H1 (cell line): ENCODE results near the gene APOBEC3H. TPM values are rescaled to one million over a fixed set of nuclear protein-coding genes. Genes with fewer than 3 reads are reported as not detected.

Source experiments
- CTCF ChIA-PET: fragments of 300-600 bp; sonication (Branson Sonifier 250); formaldehyde crosslinking; loops from one replicate; lab custom pipeline; 2021; ENCODE audit not compliant: partially characterized antibody; lab: Charles Lee
- POLR2A ChIA-PET: fragments of 300-600 bp; sonication (Branson Sonifier 250); formaldehyde crosslinking; loops from one replicate; lab custom pipeline; 2021; ENCODE audit warnings: inconsistent platforms; ENCODE audit not compliant: partially characterized antibody; lab: Charles Lee
- DNase-seq, 2 experiments: peaks; one replicate each; pipeline versions ENCODE4 v3.0.0 to v3.0.0-alpha.2; 2010 to 2022; ENCODE audit warnings: low spot score in 2 of 2, low read depth in 1 of 2, mixed read lengths in 1 of 2
- FAIRE-seq: peaks from 2 replicates; lab custom pipeline; 2011; peaks lifted over from hg19 to GRCh38; lab: Jason Lieb, UNC
- H2AFZ ChIP-seq: 2 replicates; pipeline ENCODE4 v1.8.1; 2012; ENCODE audit warnings: low read length, inconsistent platforms
- H2AK5ac ChIP-seq: 2 replicates; pipeline ENCODE4 v1.6.1; 2013; ENCODE audit warnings: low read depth, low read length
- H2BK120ac ChIP-seq: replicated peaks from 2 replicates; pipeline ENCODE3; 2013; ENCODE audit warnings: low read depth, low read length, inconsistent platforms
- H2BK12ac ChIP-seq: 2 replicates; pipeline ENCODE4 v1.6.1; 2013; ENCODE audit warnings: low read depth, low read length
- H2BK15ac ChIP-seq: 2 replicates; pipeline ENCODE4 v1.6.1; 2013; ENCODE audit warnings: low read length
- H2BK20ac ChIP-seq: 2 replicates; pipeline ENCODE4 v1.6.1; 2013; ENCODE audit warnings: low read length
- H2BK5ac ChIP-seq: 2 replicates; pipeline ENCODE4 v1.6.1; 2013; ENCODE audit warnings: low read depth, low read length
- H3K14ac ChIP-seq: 2 replicates; pipeline ENCODE4 v1.6.1; 2013; ENCODE audit warnings: inconsistent platforms; ENCODE audit not compliant: insufficient read length
- H3K18ac ChIP-seq: 2 replicates; pipeline ENCODE4 v1.6.1; 2013; ENCODE audit warnings: low read length; ENCODE audit errors: extremely low read depth
- H3K23ac ChIP-seq: 2 replicates; pipeline ENCODE4 v1.6.1; 2013; ENCODE audit warnings: inconsistent platforms; ENCODE audit not compliant: insufficient read length
- H3K23me2 ChIP-seq: 2 replicates; pipeline ENCODE4 v1.6.1; 2013; ENCODE audit warnings: low read depth, low read length
- H3K27ac ChIP-seq: 2 replicates; pipeline ENCODE4 v1.6.1; 2011; ENCODE audit warnings: low read depth, low read length, inconsistent platforms
- H3K27me3 ChIP-seq, 4 experiments: replicated peaks in 1 of 4; 1 replicate in 1 of 4; 2 replicates in 3 of 4; pipeline versions ENCODE4 v1.6.1 to v1.8.1; 2011 to 2013; ENCODE audit warnings: low read length in 3 of 4, mild to moderate bottlenecking in 3 of 4, inconsistent platforms in 2 of 4, mixed read lengths in 2 of 4, moderate library complexity in 1 of 4; ENCODE audit not compliant: control insufficient read depth in 3 of 4, insufficient read depth in 3 of 4; ENCODE audit errors: extremely low read depth in 1 of 4
- H3K36me3 ChIP-seq, 4 experiments: 2 replicates each; pipeline versions ENCODE4 v1.6.1 to v1.8.1; 2011 to 2013; ENCODE audit warnings: mild to moderate bottlenecking in 4 of 4, low read length in 3 of 4, moderate library complexity in 2 of 4, control low read depth in 1 of 4, inconsistent platforms in 1 of 4; ENCODE audit not compliant: insufficient read depth in 4 of 4, control insufficient read depth in 2 of 4
- H3K4ac ChIP-seq: replicated peaks from 2 replicates; pipeline ENCODE3; 2013; ENCODE audit warnings: low read length, low read depth, mixed read lengths, inconsistent platforms; ENCODE audit not compliant: insufficient read length
- H3K4me1 ChIP-seq, 4 experiments: replicated peaks in 1 of 4; 1 replicate in 1 of 4; 2 replicates in 3 of 4; pipeline versions ENCODE4 v1.6.1 to v1.8.1; 2011 to 2013; ENCODE audit warnings: low read length in 3 of 4, inconsistent platforms in 2 of 4, mixed read lengths in 1 of 4; ENCODE audit not compliant: insufficient read depth in 4 of 4, control insufficient read depth in 3 of 4
- H3K4me2 ChIP-seq, 2 experiments: 2 replicates each; pipeline versions ENCODE4 v1.6.1 to v1.8.1; 2011 to 2013; ENCODE audit warnings: low read depth in 2 of 2, low read length in 2 of 2, control low read depth in 1 of 2, inconsistent platforms in 1 of 2, mild to moderate bottlenecking in 1 of 2; ENCODE audit not compliant: insufficient read depth in 1 of 2
- H3K4me3 ChIP-seq, 4 experiments: fragments of 200-600, 300-600 bp in 1 of 4; sonication (generic), shearing (Covaris generic), sonication (Bioruptor Twin) in 1 of 4; 2 replicates each; pipeline versions ENCODE4 v1.5.1 to v1.8.1; 2011 to 2016; ENCODE audit warnings: low read length in 4 of 4, low read depth in 3 of 4, control low read depth in 2 of 4, inconsistent platforms in 2 of 4, mild to moderate bottlenecking in 2 of 4, mixed read lengths in 1 of 4, moderate library complexity in 1 of 4; ENCODE audit not compliant: insufficient read depth in 2 of 4; ENCODE audit errors: extremely low read depth in 1 of 4
- H3K56ac ChIP-seq: replicated peaks from 2 replicates; pipeline ENCODE3; 2013; ENCODE audit warnings: low read depth, mild to moderate bottlenecking, mixed read lengths, low read length, inconsistent platforms; ENCODE audit not compliant: insufficient read length
- H3K79me1 ChIP-seq: 2 replicates; pipeline ENCODE4 v1.6.1; 2013; ENCODE audit warnings: low read depth, low read length, control low read depth
- H3K79me2 ChIP-seq, 2 experiments: 2 replicates each; pipeline versions ENCODE4 v1.6.1 to v1.8.1; 2012 to 2013; ENCODE audit warnings: low read length in 2 of 2, mild to moderate bottlenecking in 2 of 2, inconsistent platforms in 1 of 2; ENCODE audit not compliant: insufficient read depth in 2 of 2, control insufficient read depth in 1 of 2
- H3K9ac ChIP-seq, 4 experiments: replicated peaks in 1 of 4; 1 replicate in 1 of 4; 2 replicates in 3 of 4; pipeline versions ENCODE4 v1.6.1 to v1.8.1; 2011 to 2013; ENCODE audit warnings: low read depth in 3 of 4, low read length in 3 of 4, control low read depth in 2 of 4, mild to moderate bottlenecking in 2 of 4, moderate library complexity in 2 of 4, inconsistent platforms in 1 of 4; ENCODE audit errors: extremely low read depth in 1 of 4
- H3K9me3 ChIP-seq, 2 experiments: 2 replicates each; pipeline versions ENCODE4 v1.6.1 to v1.8.1; 2012 to 2013; ENCODE audit warnings: mild to moderate bottlenecking in 2 of 2, moderate library complexity in 2 of 2, control low read depth in 1 of 2, inconsistent platforms in 1 of 2, low read depth in 1 of 2, low read length in 1 of 2, mixed read lengths in 1 of 2; ENCODE audit not compliant: insufficient read depth in 2 of 2
- H4K20me1 ChIP-seq, 2 experiments: replicated peaks in 1 of 2; 2 replicates each; pipeline versions ENCODE3 to v1.8.1; 2011 to 2013; ENCODE audit warnings: inconsistent platforms in 2 of 2, low read length in 2 of 2, mild to moderate bottlenecking in 1 of 2; ENCODE audit not compliant: insufficient read depth in 2 of 2, control insufficient read depth in 1 of 2
- H4K5ac ChIP-seq: 2 replicates; pipeline ENCODE4 v1.6.1; 2013; ENCODE audit warnings: low read length, low read depth, mixed read lengths, inconsistent platforms; ENCODE audit not compliant: insufficient read length
- H4K8ac ChIP-seq: 2 replicates; pipeline ENCODE4 v1.8.0; 2013; ENCODE audit warnings: mild to moderate bottlenecking, moderate library complexity, low read length, inconsistent platforms; ENCODE audit not compliant: insufficient read depth; ENCODE audit errors: extremely low read depth
- H4K91ac ChIP-seq: replicated peaks from 2 replicates; pipeline ENCODE3; 2013; ENCODE audit warnings: low read length, mixed read lengths, inconsistent platforms; ENCODE audit not compliant: insufficient read length
- WGBS, 2 experiments: shearing (Covaris generic) in 1 of 2; methylation state at CpG; one replicate each; pipeline versions ENCODE4 v1.1.6 to v1.1.7; 2013 to 2015; ENCODE audit warnings: low lambda C conversion rate in 2 of 2, mixed read lengths in 2 of 2, inconsistent platforms in 1 of 2, low coverage in 1 of 2, missing lambda C conversion rate in 1 of 2; ENCODE audit not compliant: insufficient replicate concordance in 2 of 2, insufficient coverage in 1 of 2, insufficient read length in 1 of 2; ENCODE audit errors: extremely low coverage in 1 of 2, missing lambda C conversion rate in 1 of 2; 5-methylcytosine and 5-hydroxymethylcytosine counted together
- polyA plus RNA-seq, 7 experiments: library from polyadenylated mRNA; depleted of rRNA in 3 of 7; stranded (reverse) in 5 of 7; unstranded in 2 of 7; fragments of >200 nt in 5 of 7; fragments of 200-250 nt in 2 of 7; gene quantifications; 1 replicate in 5 of 7; 2 replicates in 1 of 7; 4 replicates in 1 of 7; pipeline versions ENCODE4 v1.2.1 to v1.2.3, GENCODE V29; 2011 to 2013; ENCODE audit warnings: missing spikeins in 2 of 7, mixed read lengths in 2 of 7
- total RNA-seq: library from RNA; stranded (reverse); fragmentation: NEBNext Ultra II Directional; extraction: Animal tissue kit (Norgen Biotek cat#: 25700); gene quantifications from 2 replicates; pipeline ENCODE4 v1.2.1, GENCODE V29; 2021

APOBEC3H gene
- total and polyA plus RNA-seq, 2 of the 8 experiments (the other 6 are each of a cell fraction or from before 2014, with no cell fraction given) = 0.47 to 0.56 TPM

- Histone ChIP-seq H4K8ac (no peak overlapping the region), H2BK15ac (0 out of 2 replicates have a peak overlapping the region, but pooled peaks have one; percentile 95), H4K20me1 (no peaks in the 10 kb centered on the region), H3K79me2 (no peaks in the 10 kb centered on the region), H2BK12ac (peak overlapping the region; percentile 90), H3K23me2 (peaks cover 21% of the 10 kb centered on the region), H3K23ac (no peak overlapping the region), H3K4me2 (peak overlapping the region; percentile 22 to 38; a peak in 1 of 4 replicates), H2BK5ac (peak overlapping the region; percentile 78), H3K27me3 (peaks cover 0 to 4% (median 4%) of the 10 kb centered on the region in 4 experiments; a peak in 5 of 7 replicates), H2AK5ac (0 out of 2 replicates have a peak overlapping the region, but pooled peaks have one; percentile 53), H3K14ac (no peak overlapping the region), H3K9me3 (no peaks in the 10 kb centered on the region), H3K18ac (no peak overlapping the region; the same call in none of the 2 replicates), H3K36me3 (no peaks in the 10 kb centered on the region), H4K91ac (peak overlapping the region; percentile 48), H3K4me3 (no peak overlapping the region), H2BK20ac (no peak overlapping the region), H3K4me1 (peaks cover 12 to 41% (median 27%) of the 10 kb centered on the region in 4 experiments), H2AFZ (no peak overlapping the region), H3K79me1 (no peaks in the 10 kb centered on the region; the same call in 1 of the 2 replicates), H3K4ac (no peak overlapping the region), H3K9ac (peak overlapping the region in 1 of 4 experiments; percentile 4; a peak in 1 of 7 replicates), H3K56ac (no peak overlapping the region), H2BK120ac (peak overlapping the region; percentile 61), H3K27ac (peak overlapping the region; percentile 47; the same call in 1 of the 2 replicates), H4K5ac (no peak overlapping the region)
- 84% methylated on average over 16 of the region's 16 CpGs; no CpG with 5 or more reads in 1 of the 2 experiments for WGBS, 2 experiments
- CTCF ChIA-PET = interaction anchor here (0.6 to 3.5 kb wide), 14 partner anchors 8 to 773 kb away, joined by 3 to 16 read pairs (median 4); no protein-coding TSS in a partner anchor
- FAIRE-seq = no peak
- DNase-seq = no peak
- POLR2A ChIA-PET = interaction anchor here (0.7 to 1.7 kb wide), 8 partner anchors 12 to 174 kb away, joined by 3 to 4 read pairs (median 4); no protein-coding TSS in a partner anchor
Measured at GRCh38 chr22:39148026-39148726, 51.1 kb downstream of the APOBEC3H start.
